ENCODE results near the gene CCDC107. TPM values are rescaled to one million over a fixed set of nuclear protein-coding genes. Genes with fewer than 3 reads are reported as not detected.

CCDC107 gene
- polyA plus RNA-seq, 4 donors = 15.5 to 21.2 (median 18.4) TPM

GRCh38 chr9:35682051-35682450 lies 24.0 kb downstream of the CCDC107 start:
- DNase-seq (ENCODE audit: low read depth in 4 of 4, low spot score in 3 of 4) = no peak

GRCh38 chr9:35682520-35683315 lies 24.6 kb downstream of the CCDC107 start:
- DNase-seq (ENCODE audit: low read depth in 4 of 4, low spot score in 3 of 4) = no peak

- DNase-seq (ENCODE audit: low read depth in 4 of 4, low spot score in 3 of 4) = no peak
These were observed 25.2 kb downstream of the CCDC107 start for GRCh38 chr9:35683323-35683722.

- DNase-seq (ENCODE audit: low read depth in 4 of 4, low spot score in 3 of 4) = no peak
These were observed 26.8 kb downstream of the CCDC107 start for GRCh38 chr9:35684921-35685320.

GRCh38 chr9:35685506-35685905 lies 27.4 kb downstream of the CCDC107 start:
- DNase-seq (ENCODE audit: low read depth in 4 of 4, low spot score in 3 of 4) = no peak

- no peak for DNase-seq (ENCODE audit: low read depth in 4 of 4, low spot score in 3 of 4)
These were observed 28.4 kb downstream of the CCDC107 start for GRCh38 chr9:35686222-35687203.

- no peak for DNase-seq (ENCODE audit: low read depth in 4 of 4, low spot score in 3 of 4)
These were observed 29.2 kb downstream of the CCDC107 start for GRCh38 chr9:35687306-35687705.

- no peak for DNase-seq (ENCODE audit: low read depth in 4 of 4, low spot score in 3 of 4)
These were observed 30.0 kb downstream of the CCDC107 start for GRCh38 chr9:35687972-35688557.

GRCh38 chr9:35688558-35689541 lies 30.8 kb downstream of the CCDC107 start:
- no peak for DNase-seq (ENCODE audit: low read depth in 4 of 4, low spot score in 3 of 4)

GRCh38 chr9:35689542-35690293 lies 31.6 kb downstream of the CCDC107 start, which contains the start of gene TPM2:
Gene TPM2, minus strand, starts transcription at chr9:35689925. Its CDS starts 108 bp downstream, at chr9:35689817.
- no peak for DNase-seq (ENCODE audit: low read depth in 4 of 4, low spot score in 3 of 4)

GRCh38 chr9:35690294-35690613 lies 32.2 kb downstream of the CCDC107 start:
- DNase-seq (ENCODE audit: low read depth in 4 of 4, low spot score in 3 of 4) = no peak

- peak in 1 of 4 donors; percentile 50 for DNase-seq (ENCODE audit: low read depth in 4 of 4, low spot score in 3 of 4)
These were observed 32.7 kb downstream of the CCDC107 start for GRCh38 chr9:35690614-35691333.

GRCh38 chr9:35691334-35691650 lies 33.2 kb downstream of the CCDC107 start:
- no peak for DNase-seq (ENCODE audit: low read depth in 4 of 4, low spot score in 3 of 4)

GRCh38 chr9:35691757-35692301 lies 33.7 kb downstream of the CCDC107 start:
- DNase-seq (ENCODE audit: low read depth in 4 of 4, low spot score in 3 of 4) = no peak

- no peak for DNase-seq (ENCODE audit: low read depth in 4 of 4, low spot score in 3 of 4)
These were observed 37.9 kb downstream of the CCDC107 start for GRCh38 chr9:35695943-35696401.

GRCh38 chr9:35696520-35697215 lies 38.6 kb downstream of the CCDC107 start:
- no peak for DNase-seq (ENCODE audit: low read depth in 4 of 4, low spot score in 3 of 4)

- DNase-seq (ENCODE audit: low read depth in 4 of 4, low spot score in 3 of 4) = no peak
These were observed 39.4 kb downstream of the CCDC107 start for GRCh38 chr9:35697486-35697885.

GRCh38 chr9:35698231-35698630 lies 40.1 kb downstream of the CCDC107 start:
- no peak for DNase-seq (ENCODE audit: low read depth in 4 of 4, low spot score in 3 of 4)
